CD4-positive, alpha-beta memory T cell (primary cell): Measurements from ENCODE around the gene KIAA0319L. TPM values are rescaled to one million over a fixed set of nuclear protein-coding genes. Genes with fewer than 3 reads are reported as not detected.
"Not testable (repeated sequence)": the region's sequence is repeated elsewhere in the genome, so short reads cannot be mapped to it uniquely, and the experiment has no call there.

Experiments
- CTCF ChIA-PET: fragments of 350-600 bp; sonication (Branson Sonifier 250); formaldehyde crosslinking; loops from one replicate; lab custom pipeline; 2021; ENCODE audit warnings: inconsistent platforms; ENCODE audit not compliant: partially characterized antibody; lab: Charles Lee
- POLR2A ChIA-PET: fragments of 350-600 bp; sonication (Branson Sonifier 250); formaldehyde crosslinking; loops from one replicate; lab custom pipeline; 2021; ENCODE audit not compliant: partially characterized antibody; lab: Charles Lee
- DNase-seq, 5 donors: peaks; one replicate each; pipeline versions ENCODE4 v3.0.0 to v3.0.0-alpha.2; 2020 to 2022; ENCODE audit warnings: mixed read lengths in 1 of 5
- H3K27ac ChIP-seq: one replicate; pipeline ENCODE4 v1.7.0; 2013; ENCODE audit warnings: low read depth, low read length
- H3K27me3 ChIP-seq: 2 replicates; pipeline ENCODE4 v1.7.0; 2013; ENCODE audit warnings: mild to moderate bottlenecking, low read length, moderate library complexity; ENCODE audit not compliant: insufficient read depth
- H3K36me3 ChIP-seq: 2 replicates; pipeline ENCODE4 v1.7.0; 2013; ENCODE audit warnings: mild to moderate bottlenecking, low read length, moderate library complexity; ENCODE audit not compliant: insufficient read depth
- H3K4me1 ChIP-seq: 2 replicates; pipeline ENCODE4 v1.7.0; 2013; ENCODE audit warnings: mild to moderate bottlenecking, low read length, moderate library complexity; ENCODE audit not compliant: insufficient read depth
- H3K4me3 ChIP-seq, 2 donors: one replicate each; pipeline ENCODE4 v1.7.0; 2013; ENCODE audit warnings: low read length in 2 of 2, mild to moderate bottlenecking in 1 of 2
- H3K9me3 ChIP-seq, 2 donors: one replicate each; pipeline ENCODE4 v1.7.0; 2013; ENCODE audit warnings: low read length in 2 of 2, control low read depth in 1 of 2; ENCODE audit not compliant: control insufficient read depth in 1 of 2
- H3K27ac Mint-ChIP-seq, 7 donors: one replicate each; pipeline ENCODE4 v1.8.0; 2020 to 2021; ENCODE audit warnings: mixed read lengths in 7 of 7, mild to moderate bottlenecking in 6 of 7, inconsistent platforms in 3 of 7, moderate library complexity in 3 of 7
- H3K27me3 Mint-ChIP-seq, 2 donors: one replicate each; pipeline ENCODE4 v1.8.0; 2020 to 2021; ENCODE audit warnings: mixed read lengths in 2 of 2
- H3K36me3 Mint-ChIP-seq, 2 donors: one replicate each; pipeline ENCODE4 v1.8.0; 2020 to 2021; ENCODE audit warnings: mixed read lengths in 2 of 2, inconsistent platforms in 1 of 2, mild to moderate bottlenecking in 1 of 2
- H3K4me1 Mint-ChIP-seq, 4 donors: one replicate each; pipeline ENCODE4 v1.8.0; 2020 to 2021; ENCODE audit warnings: mixed read lengths in 4 of 4, mild to moderate bottlenecking in 1 of 4
- H3K4me3 Mint-ChIP-seq, 8 donors: one replicate each; pipeline ENCODE4 v1.8.0; 2020 to 2021; ENCODE audit warnings: mixed read lengths in 8 of 8, mild to moderate bottlenecking in 7 of 8, moderate library complexity in 6 of 8, inconsistent platforms in 3 of 8
- H3K9me3 Mint-ChIP-seq, 8 donors: one replicate each; pipeline ENCODE4 v1.8.0; 2020 to 2021; ENCODE audit warnings: mixed read lengths in 8 of 8, mild to moderate bottlenecking in 5 of 8, inconsistent platforms in 3 of 8, moderate library complexity in 1 of 8
- intact Hi-C: fragments of 100-400 bp; cut with micrococcal nuclease; formaldehyde crosslinking; loops from one replicate; pipeline ENCODE4 v1.15.1; 2023
- polyA plus RNA-seq, 2 donors: library from polyadenylated mRNA; unstranded; fragments of 300-500 nt; fragmentation: Illumina TruSeq; gene quantifications; one replicate each; pipeline ENCODE4 v1.2.3, GENCODE V29; 2021
- total RNA-seq, 2 experiments: library from RNA; stranded (reverse); gene quantifications; one replicate each; pipeline ENCODE4 v1.2.3, GENCODE V29; 2021

KIAA0319L gene
- total and polyA plus RNA-seq, 4 experiments from 2014 or later, result 12.7 to 82.9 (median 54.3) TPM

- Histone ChIP-seq H3K4me1 (peaks cover 7% of the 10 kb centered on the region), H3K27me3 (no peaks in the 10 kb centered on the region), H3K27ac (no peak overlapping the region), H3K36me3 (no peaks in the 10 kb centered on the region), H3K4me3 (no peak overlapping the region), H3K9me3 (no peaks in the 10 kb centered on the region)
- no peak for DNase-seq
- ChIA-PET POLR2A (no interaction called here), CTCF (no interaction called here)
- Mint-ChIP-seq H3K36me3 (peaks cover 5 to 6% of the 10 kb centered on the region in 2 donors), H3K9me3 (no peaks in the 10 kb centered on the region), H3K4me3 (no peak overlapping the region), H3K27ac (peak overlapping the region in 1 of 7 donors; percentile 29), H3K27me3 (no peaks in the 10 kb centered on the region), H3K4me1 (peaks cover 2 to 9% (median 7%) of the 10 kb centered on the region in 4 donors)
- intact Hi-C loops, result no loop called here
These were observed 33.4 kb upstream of the KIAA0319L start for GRCh38 chr1:35590476-35591040.

- H3K4me3 ChIP-seq, result no peak overlapping the region
- Mint-ChIP-seq H3K27ac (peak overlapping the region in 4 of 7 donors; percentile 8 to 77 (median 22)), H3K4me1 (peaks cover 2 to 9% (median 7%) of the 10 kb centered on the region in 4 donors), H3K9me3 (no peaks in the 10 kb centered on the region), H3K4me3 (peak overlapping the region in 1 of 8 donors; percentile 30), H3K27me3 (no peaks in the 10 kb centered on the region), H3K36me3 (peaks cover 5 to 6% of the 10 kb centered on the region in 2 donors)
- intact Hi-C loops, result no loop called here
- POLR2A ChIA-PET, result no interaction called here
- H3K9me3 ChIP-seq, result no peaks in the 10 kb centered on the region
- no peaks in the 10 kb centered on the region for H3K36me3 ChIP-seq
- peaks cover 7% of the 10 kb centered on the region for H3K4me1 ChIP-seq
- CTCF ChIA-PET, result no interaction called here
- no peak for DNase-seq
- H3K27me3 ChIP-seq, result no peaks in the 10 kb centered on the region
- no peak overlapping the region for H3K27ac ChIP-seq
These were observed 32.6 kb upstream of the KIAA0319L start for GRCh38 chr1:35589516-35590427.

- ChIA-PET POLR2A (no interaction called here), CTCF (no interaction called here)
- H3K27ac Mint-ChIP-seq, result no peak overlapping the region
- Histone ChIP-seq H3K36me3 (no peaks in the 10 kb centered on the region), H3K27ac (no peak overlapping the region), H3K27me3 (no peaks in the 10 kb centered on the region), H3K4me3 (no peak overlapping the region), H3K4me1 (peaks cover 6% of the 10 kb centered on the region), H3K9me3 (no peaks in the 10 kb centered on the region)
- intact Hi-C loops, result no loop called here
- peaks cover 5 to 6% of the 10 kb centered on the region in 2 donors for H3K36me3 Mint-ChIP-seq
- H3K4me1 Mint-ChIP-seq, result peaks cover 2 to 9% (median 6%) of the 10 kb centered on the region in 4 donors
- H3K4me3 Mint-ChIP-seq, result no peak overlapping the region
- no peaks in the 10 kb centered on the region for H3K27me3 Mint-ChIP-seq
- H3K9me3 Mint-ChIP-seq, result no peaks in the 10 kb centered on the region
- no peak for DNase-seq
These were observed 31.2 kb upstream of the KIAA0319L start for GRCh38 chr1:35588197-35588910.

- H3K27ac Mint-ChIP-seq, result no peak overlapping the region
- ChIA-PET CTCF (interaction anchor here (1.2 kb wide), 1 partner anchor 128 kb away, joined by 3 read pairs; no protein-coding TSS in a partner anchor), POLR2A (no interaction called here)
- Histone ChIP-seq H3K27me3 (no peaks in the 10 kb centered on the region), H3K9me3 (no peaks in the 10 kb centered on the region), H3K4me1 (no peaks in the 10 kb centered on the region), H3K27ac (no peak overlapping the region), H3K4me3 (no peak overlapping the region), H3K36me3 (no peaks in the 10 kb centered on the region)
- peaks cover 5 to 6% of the 10 kb centered on the region in 2 donors for H3K36me3 Mint-ChIP-seq
- intact Hi-C loops, result no loop called here
- no peaks in the 10 kb centered on the region for H3K27me3 Mint-ChIP-seq
- H3K4me1 Mint-ChIP-seq, result peaks cover under 1 to 9% (median 2%) of the 10 kb centered on the region in 4 donors
- H3K4me3 Mint-ChIP-seq, result no peak overlapping the region
- H3K9me3 Mint-ChIP-seq, result no peaks in the 10 kb centered on the region
- DNase-seq, result no peak
These were observed 30.5 kb upstream of the KIAA0319L start for GRCh38 chr1:35587736-35588135.

- H3K27me3 Mint-ChIP-seq, result no peaks in the 10 kb centered on the region
- Histone ChIP-seq H3K4me3 (no peak overlapping the region), H3K27me3 (no peaks in the 10 kb centered on the region), H3K9me3 (no peaks in the 10 kb centered on the region), H3K27ac (no peak overlapping the region), H3K36me3 (no peaks in the 10 kb centered on the region), H3K4me1 (no peaks in the 10 kb centered on the region)
- H3K27ac Mint-ChIP-seq, result no peak overlapping the region
- no peaks in the 10 kb centered on the region for H3K9me3 Mint-ChIP-seq
- H3K4me1 Mint-ChIP-seq, result peaks cover 0 to 9% (median 0%) of the 10 kb centered on the region in 4 donors
- intact Hi-C loops, result no loop called here
- CTCF ChIA-PET, result interaction anchor here (1.0 to 1.2 kb wide), 3 partner anchors 22 to 135 kb away, joined by 3 to 4 read pairs (median 3); no protein-coding TSS in a partner anchor
- peaks cover 5 to 6% of the 10 kb centered on the region in 2 donors for H3K36me3 Mint-ChIP-seq
- no peak for DNase-seq
- POLR2A ChIA-PET, result no interaction called here
- H3K4me3 Mint-ChIP-seq, result no peak overlapping the region
These were observed 29.6 kb upstream of the KIAA0319L start for GRCh38 chr1:35586808-35587207.

- H3K9me3 Mint-ChIP-seq, H3K9me3 ChIP-seq, DNase-seq, POLR2A ChIA-PET, H3K27ac Mint-ChIP-seq, H3K36me3 ChIP-seq, H3K27ac ChIP-seq, H3K27me3 ChIP-seq, H3K4me1 Mint-ChIP-seq, H3K4me3 ChIP-seq, H3K27me3 Mint-ChIP-seq, H3K36me3 Mint-ChIP-seq, H3K4me3 Mint-ChIP-seq, H3K4me1 ChIP-seq, intact Hi-C loops: not testable (repeated sequence)
- CTCF ChIA-PET, result interaction anchor here (0.8 to 1.1 kb wide), 4 partner anchors 17 to 142 kb away, joined by 3 to 4 read pairs (median 4); no protein-coding TSS in a partner anchor
These were observed 28.6 kb upstream of the KIAA0319L start for GRCh38 chr1:35585805-35586204.

- H3K4me1 ChIP-seq, result no peaks in the 10 kb centered on the region
- CTCF ChIA-PET, result interaction anchor here (1.0 to 1.5 kb wide), 4 partner anchors 16 to 142 kb away, joined by 3 to 6 read pairs (median 4); no protein-coding TSS in a partner anchor
- POLR2A ChIA-PET, result no interaction called here
These were observed 28.1 kb upstream of the KIAA0319L start for GRCh38 chr1:35585281-35585680.

More at GRCh38 chr1:35585281-35585680, 28.1 kb upstream of the KIAA0319L start:
- H3K27ac Mint-ChIP-seq, result no peak overlapping the region
- H3K27me3 Mint-ChIP-seq, result no peaks in the 10 kb centered on the region
- H3K36me3 Mint-ChIP-seq, result peaks cover 0 to 2% of the 10 kb centered on the region in 2 donors
- intact Hi-C loops, result no loop called here
- Histone ChIP-seq H3K9me3 (no peaks in the 10 kb centered on the region), H3K36me3 (no peaks in the 10 kb centered on the region), H3K4me3 (no peak overlapping the region), H3K27me3 (no peaks in the 10 kb centered on the region), H3K27ac (no peak overlapping the region)
- no peak for DNase-seq
- H3K4me3 Mint-ChIP-seq, result no peak overlapping the region
- H3K9me3 Mint-ChIP-seq, result no peaks in the 10 kb centered on the region
- peaks cover 0 to 9% (median 0%) of the 10 kb centered on the region in 4 donors for H3K4me1 Mint-ChIP-seq
